Transverse colon (tissue), 4 donors: ENCODE data around the gene METTL1. TPM values are rescaled to one million over a fixed set of nuclear protein-coding genes. Genes with fewer than 3 reads are reported as not detected.

Source experiments
- DNase-seq: peaks from one replicate; pipeline ENCODE4 v3.0.0-alpha.2; 2019
- H3K27ac ChIP-seq, 4 donors: fragments of 200-600 bp; sonication (generic); 2 replicates each; pipeline ENCODE4 v1.5.1; 2016 to 2018; ENCODE audit warnings: inconsistent platforms in 4 of 4
- H3K27me3 ChIP-seq: fragments of 200-600 bp; sonication (generic); 2 replicates; pipeline ENCODE4 v1.5.1; 2017; ENCODE audit warnings: inconsistent platforms
- H3K36me3 ChIP-seq, 4 donors: fragments of 200-600 bp; sonication (generic); 2 replicates each; pipeline ENCODE4 v1.5.1; 2017 to 2019; ENCODE audit warnings: inconsistent platforms in 4 of 4
- H3K4me1 ChIP-seq, 4 donors: fragments of 200-600 bp; sonication (generic); 2 replicates each; pipeline ENCODE4 v1.5.1; 2017 to 2020; ENCODE audit warnings: inconsistent platforms in 4 of 4
- H3K4me3 ChIP-seq, 4 donors: fragments of 200-600 bp; sonication (generic); 1 replicate in 1 of 4; 2 replicates in 3 of 4; pipeline versions ENCODE4 v1.5.1 to v1.6.1; 2017 to 2019; ENCODE audit warnings: inconsistent platforms in 4 of 4
- H3K9me3 ChIP-seq, 2 donors: fragments of 200-600 bp; sonication (generic); 2 replicates each; pipeline ENCODE4 v1.5.1; 2017 to 2019; ENCODE audit warnings: inconsistent platforms in 2 of 2
- CTCF ChIP-seq, 5 experiments: fragments of 200-600 bp in 3 of 5; fragments of 450-650 bp in 2 of 5; sonication (generic) in 3 of 5; IDR thresholded peaks; 1 replicate in 2 of 5; 2 replicates in 3 of 5; pipeline ENCODE4 v1.5.1; 2016 to 2017; ENCODE audit warnings: antibody characterized with exemption in 5 of 5, inconsistent platforms in 3 of 5, mild to moderate bottlenecking in 2 of 5, moderate library complexity in 1 of 5
- EP300 ChIP-seq: sonication (generic); formaldehyde crosslinking; IDR thresholded peaks from one replicate; pipeline ENCODE4 v1.6.1; 2017; ENCODE audit warnings: antibody characterized with exemption, low read depth
- POLR2A ChIP-seq: fragments of 450-650 bp; IDR thresholded peaks from one replicate; pipeline ENCODE4 v1.6.1; 2016; ENCODE audit warnings: antibody characterized with exemption, mild to moderate bottlenecking, moderate library complexity
- POLR2AphosphoS5 ChIP-seq, 3 donors: sonication (generic); formaldehyde crosslinking; IDR thresholded peaks; one replicate each; pipeline ENCODE4 v1.6.1; 2016; ENCODE audit warnings: antibody characterized with exemption in 3 of 3
- WGBS, 2 donors: methylation state at CpG; one replicate each; pipeline ENCODE4 v1.1.5; 2018; ENCODE audit warnings: low coverage in 1 of 2; 5-methylcytosine and 5-hydroxymethylcytosine counted together
- in situ Hi-C, 4 donors: fragments of 200-750 bp; cut with MboI; loops; one replicate each; pipeline versions ENCODE4 v1.15.0 to v1.15.1; 2017; ENCODE audit warnings: low sequenced_read_pairs in 3 of 4, low pct_ligation_motif_present in 1 of 4, low pct_unique_long_range_greater_than_20kb in 1 of 4
- intact Hi-C: fragments of 100-400 bp; cut with DNase I; formaldehyde crosslinking; loops from one replicate; pipeline ENCODE4 v1.15.1; 2023; ENCODE audit warnings: low total_unique reads
- total RNA-seq, 4 donors: library from RNA; depleted of rRNA; stranded (reverse); fragments of >200 nt; gene quantifications; one replicate each; pipeline ENCODE4 v1.1.0, GENCODE V29; 2016

METTL1 gene
- total RNA-seq, 4 donors from 2014 or later: 4.1 to 7.1 (median 4.5) TPM

GRCh38 chr12:57755194-57755453 is 16.8 kb downstream of the METTL1 start:
- TF ChIP-seq CTCF (IDR thresholded peaks at IDR 0.05) (no peak), POLR2A (no peak), EP300 (no peak), POLR2AphosphoS5 (IDR thresholded peaks at IDR 0.05) (no peak)
- peak overlapping the region; percentile 83 to 89 (median 85) for H3K27ac ChIP-seq
- intact Hi-C loops: no loop called here
- H3K36me3 ChIP-seq: peaks cover 0 to 5% (median 0%) of the 10 kb centered on the region in 4 donors
- in situ Hi-C loops: no loop called here
- 0% methylated on average over 12 of the region's 34 CpGs; no CpG with 5 or more reads in 1 of the 2 donors for WGBS, 2 donors
- no peaks in the 10 kb centered on the region for H3K9me3 ChIP-seq
- H3K27me3 ChIP-seq: no peaks in the 10 kb centered on the region
- peaks cover 12 to 46% (median 39%) of the 10 kb centered on the region in 4 donors for H3K4me1 ChIP-seq
- peak overlapping the region; percentile 68 to 94 (median 80) for H3K4me3 ChIP-seq
- no peak for DNase-seq

- H3K9me3 ChIP-seq: no peaks in the 10 kb centered on the region
- WGBS, 2 donors: 4 to 5% methylated on average over 4 to 14 of the region's 41 CpGs
- peak within 1 kb of the TSS; percentile 68 to 94 (median 80) for H3K4me3 ChIP-seq
- in situ Hi-C loops: no loop called here
- peak; percentile 6 to 47 (median 26) for TF ChIP-seq POLR2AphosphoS5 (IDR thresholded peaks at IDR 0.05)
- no peak for TF ChIP-seq POLR2A
- no peak for TF ChIP-seq CTCF (IDR thresholded peaks at IDR 0.05)
- no peak for TF ChIP-seq EP300
- peaks cover 12 to 46% (median 39%) of the 10 kb centered on the region in 4 donors for H3K4me1 ChIP-seq
- intact Hi-C loops: no loop called here
- H3K27ac ChIP-seq: peak within 1 kb of the TSS; percentile 83 to 89 (median 85)
- peaks cover 0 to 5% (median 0%) of the 10 kb centered on the region in 4 donors for H3K36me3 ChIP-seq
- no peaks in the 10 kb centered on the region for H3K27me3 ChIP-seq
- peak; percentile 91 for DNase-seq
Observed at GRCh38 chr12:57754411-57755193, 17.3 kb downstream of the METTL1 start, which contains the start of gene MARCHF9. MARCHF9 (plus strand) TSS chr12:57755103; CDS start chr12:57755529, 426 bp downstream.

DNA sequence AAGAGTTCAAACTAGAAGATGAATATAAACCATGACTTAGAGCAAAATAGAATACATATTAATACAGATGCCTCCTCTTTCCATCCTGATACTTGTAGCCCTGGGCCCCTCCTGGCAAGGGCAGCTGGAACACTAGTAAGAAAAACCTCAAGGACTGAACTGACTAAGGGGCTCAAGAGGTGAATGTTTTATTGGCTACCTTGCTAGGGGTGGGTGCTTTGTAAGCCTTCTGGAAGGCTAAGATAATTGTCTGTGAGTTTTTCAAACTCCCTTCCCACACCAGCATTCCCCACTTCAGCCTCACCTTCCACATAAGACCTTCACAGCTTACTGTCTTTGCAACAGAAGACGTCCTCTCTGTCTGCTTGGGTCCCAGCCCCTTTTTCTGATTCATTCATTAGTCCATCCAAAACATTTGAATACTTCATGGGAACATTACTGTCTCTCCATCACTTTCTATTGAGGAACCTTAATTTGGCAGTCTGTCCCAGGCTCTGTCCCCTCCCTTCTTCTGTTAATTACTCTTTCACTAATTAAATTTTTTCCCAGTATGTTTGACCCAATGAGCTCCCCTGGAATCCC is 18.1 kb downstream of the METTL1 start:
- H3K4me3 ChIP-seq: no peak overlapping the region
- TF ChIP-seq POLR2A: no peak
- no peaks in the 10 kb centered on the region for H3K27me3 ChIP-seq
- peaks cover 0 to 5% (median 2%) of the 10 kb centered on the region in 4 donors for H3K36me3 ChIP-seq
- in situ Hi-C loops (no loop called here), intact Hi-C loops (no loop called here)
- H3K9me3 ChIP-seq: no peaks in the 10 kb centered on the region
- peaks cover 12 to 46% (median 39%) of the 10 kb centered on the region in 4 donors for H3K4me1 ChIP-seq
- 14 to 38% methylated on average over 1 of the region's 1 CpG for WGBS, 2 donors
- no peak for DNase-seq
- H3K27ac ChIP-seq: peak overlapping the region; percentile 83 to 89 (median 85)

DNA sequence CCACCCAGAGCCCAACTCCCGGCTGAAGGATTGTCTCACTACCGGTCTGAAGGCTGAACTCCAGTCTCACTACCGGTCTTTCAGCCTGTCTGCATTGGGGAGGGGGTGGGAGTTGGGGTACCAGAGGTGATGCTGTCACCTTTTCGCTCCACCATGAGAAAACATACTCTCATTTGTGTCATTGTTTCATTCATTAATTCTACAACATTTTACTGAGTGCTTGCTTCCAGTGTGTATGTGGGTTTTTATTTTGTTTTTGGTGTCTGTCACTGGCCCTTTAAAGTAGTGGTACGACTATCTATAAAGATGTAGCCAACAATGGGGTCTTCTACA is 19.3 kb downstream of the METTL1 start:
- TF ChIP-seq POLR2A (no peak), CTCF (IDR thresholded peaks at IDR 0.05) (no peak), POLR2AphosphoS5 (IDR thresholded peaks at IDR 0.05) (no peak), EP300 (no peak)
- Histone ChIP-seq H3K27ac (peak overlapping the region; percentile 61 to 86 (median 80)), H3K36me3 (peaks cover 0 to 15% (median 4%) of the 10 kb centered on the region in 4 donors), H3K4me3 (peak overlapping the region in 2 of 4 donors; percentile 57 to 58), H3K9me3 (no peaks in the 10 kb centered on the region), H3K27me3 (no peaks in the 10 kb centered on the region), H3K4me1 (peaks cover 12 to 46% (median 39%) of the 10 kb centered on the region in 4 donors)
- WGBS, 2 donors: 0% methylated on average over 5 of the region's 5 CpGs; no CpG with 5 or more reads in 1 of the 2 donors
- no peak for DNase-seq
- in situ Hi-C loops (no loop called here), intact Hi-C loops (no loop called here)
